OCI-LY7 (cell line): Measurements from ENCODE around the gene XPNPEP1.

ENCODE experiments used
- CTCF ChIP-seq: fragments of 200-600 bp; sonication (generic); conservative IDR thresholded peaks from 2 replicates; pipeline ENCODE4 v1.5.1; 2014; ENCODE audit warnings: mild to moderate bottlenecking, antibody characterized with exemption, low read length, moderate library complexity, mixed read lengths
- EZH2phosphoT487 ChIP-seq: fragments of 200-600 bp; sonication (generic); IDR thresholded peaks from 2 replicates; pipeline ENCODE4 v1.6.1; 2018; ENCODE audit warnings: low read depth, borderline replicate concordance, mild to moderate bottlenecking, mixed run types, antibody characterized with exemption, low read length, moderate library complexity, mixed read lengths

- no peak for TF ChIP-seq CTCF
- TF ChIP-seq EZH2phosphoT487: no peak
Observed at GRCh38 chr10:109944613-109945012, 21.3 kb upstream of the XPNPEP1 start.
